ENCODE results near the gene CLEC2L. TPM values are rescaled to one million over a fixed set of nuclear protein-coding genes. Genes with fewer than 3 reads are reported as not detected.

CLEC2L gene
- total and polyA plus RNA-seq, 2 of the 8 experiments (the other 6 are each of a cell fraction or from before 2014, with no cell fraction given) = 0.20 to 1.9 TPM

GRCh38 chr7:139534096-139534495, 10.6 kb downstream of the CLEC2L start:
- no peak overlapping the region for H3K23ac ChIP-seq (ENCODE audit: insufficient read length)
- H3K18ac ChIP-seq (ENCODE audit: extremely low read depth, low read length) = no peak overlapping the region
- no peak for FAIRE-seq
- ChIA-PET POLR2A (ENCODE audit: partially characterized antibody) (no interaction called here), CTCF (ENCODE audit: partially characterized antibody) (interaction anchor here (1.5 kb wide), 2 partner anchors 10 to 29 kb away, joined by 3 to 4 read pairs; no protein-coding TSS in a partner anchor)
- H2BK12ac ChIP-seq (ENCODE audit: low read depth, low read length) = no peak overlapping the region
- H4K20me1 ChIP-seq (replicated peaks in 1 of 2; ENCODE audit: control insufficient read depth in 1 of 2, insufficient read depth in 2 of 2, low read length in 2 of 2) = no peaks in the 10 kb centered on the region
- no peak overlapping the region for H3K9ac ChIP-seq (replicated peaks in 1 of 4; ENCODE audit: extremely low read depth in 1 of 4, low read depth in 3 of 4, low read length in 3 of 4)
- H2AFZ ChIP-seq (ENCODE audit: low read length) = no peak overlapping the region
- 88% methylated on average over 9 of the region's 9 CpGs; no CpG with 5 or more reads in 1 of the 2 experiments for WGBS, 2 experiments (ENCODE audit: extremely low coverage in 1 of 2, insufficient coverage in 1 of 2, insufficient read length in 1 of 2, insufficient replicate concordance in 2 of 2, low coverage in 1 of 2, low lambda C conversion rate in 2 of 2, missing lambda C conversion rate in 1 of 2)
- no peaks in the 10 kb centered on the region for H3K27me3 ChIP-seq (replicated peaks in 1 of 4; ENCODE audit: control insufficient read depth in 3 of 4, extremely low read depth in 1 of 4, insufficient read depth in 3 of 4, low read length in 3 of 4)
- no peak overlapping the region for H2BK120ac ChIP-seq (replicated peaks; ENCODE audit: low read depth, low read length)
- H2BK15ac ChIP-seq (ENCODE audit: low read length) = no peak overlapping the region
- no peak overlapping the region for H2BK5ac ChIP-seq (ENCODE audit: low read depth, low read length)
- H3K9me3 ChIP-seq (ENCODE audit: insufficient read depth in 2 of 2, low read depth in 1 of 2, low read length in 1 of 2) = no peaks in the 10 kb centered on the region
- no peak overlapping the region for H3K4me3 ChIP-seq (ENCODE audit: extremely low read depth in 1 of 4, insufficient read depth in 2 of 4, low read depth in 3 of 4, low read length in 4 of 4)
- no peak overlapping the region for H3K14ac ChIP-seq (ENCODE audit: insufficient read length)
- no peak overlapping the region for H3K27ac ChIP-seq (ENCODE audit: low read depth, low read length)
- H4K5ac ChIP-seq (ENCODE audit: insufficient read length, low read depth, low read length) = no peak overlapping the region
- no peaks in the 10 kb centered on the region for H3K79me2 ChIP-seq (ENCODE audit: control insufficient read depth in 1 of 2, insufficient read depth in 2 of 2, low read length in 2 of 2)
- no peaks in the 10 kb centered on the region for H3K79me1 ChIP-seq (ENCODE audit: low read depth, low read length)
- H3K4me2 ChIP-seq (ENCODE audit: insufficient read depth in 1 of 2, low read depth in 2 of 2, low read length in 2 of 2) = no peak overlapping the region
- no peak overlapping the region for H3K56ac ChIP-seq (replicated peaks; ENCODE audit: insufficient read length, low read depth, low read length)
- no peak overlapping the region for H2AK5ac ChIP-seq (ENCODE audit: low read depth, low read length)
- no peaks in the 10 kb centered on the region for H3K36me3 ChIP-seq (ENCODE audit: control insufficient read depth in 2 of 4, insufficient read depth in 4 of 4, low read length in 3 of 4)
- H2BK20ac ChIP-seq (ENCODE audit: low read length) = no peak overlapping the region
- no peak overlapping the region for H4K8ac ChIP-seq (ENCODE audit: extremely low read depth, insufficient read depth, low read length)
- H4K91ac ChIP-seq (replicated peaks; ENCODE audit: insufficient read length, low read length) = no peak overlapping the region
- DNase-seq (ENCODE audit: low read depth in 1 of 2, low spot score in 2 of 2) = no peak
- H3K23me2 ChIP-seq (ENCODE audit: low read depth, low read length) = 0 out of 2 replicates have a peak, but pooled peaks cover 2% of the 10 kb centered on the region
- H3K4me1 ChIP-seq (replicated peaks in 1 of 4; ENCODE audit: control insufficient read depth in 3 of 4, insufficient read depth in 4 of 4, low read length in 3 of 4) = no peaks in the 10 kb centered on the region
- no peak overlapping the region for H3K4ac ChIP-seq (replicated peaks; ENCODE audit: insufficient read length, low read depth, low read length)
- TF ChIP-seq CTCF (IDR thresholded peaks at IDR 0.05; ENCODE audit: control extremely low read depth in 1 of 3, insufficient read depth in 1 of 3, low read depth in 1 of 3, low read length in 3 of 3) (no peak), CTBP2 (IDR thresholded peaks at IDR 0.05; ENCODE audit: borderline replicate concordance, insufficient read depth, insufficient read length, low read length) (no peak), KDM4A (IDR thresholded peaks at IDR 0.05; ENCODE audit: low read depth, low read length, severe bottlenecking) (no peak), SP2 (IDR thresholded peaks at IDR 0.05; ENCODE audit: low read length) (no peak), HDAC2 (IDR thresholded peaks at IDR 0.05; ENCODE audit: borderline replicate concordance in 1 of 2, low read depth in 2 of 2, low read length in 2 of 2) (no peak), CHD1 (IDR thresholded peaks at IDR 0.05; ENCODE audit: low read depth, low read length) (no peak), FOSL1 (IDR thresholded peaks at IDR 0.05; ENCODE audit: insufficient read depth, low read depth, low read length) (no peak), SRF (IDR thresholded peaks at IDR 0.05; ENCODE audit: low read depth, low read length) (no peak), POU5F1 (IDR thresholded peaks at IDR 0.05; ENCODE audit: low read depth, low read length) (no peak), SAP30 (IDR thresholded peaks at IDR 0.05; ENCODE audit: insufficient read depth, insufficient replicate concordance, low read length) (no peak), CHD2 (IDR thresholded peaks at IDR 0.05; ENCODE audit: low read length) (no peak), HDAC6 (IDR thresholded peaks at IDR 0.05; ENCODE audit: low read depth, low read length) (no peak)

Measured in H1 (cell line).